Uterus (tissue), 4 donors: ENCODE measurements around the gene SLC44A5. TPM values are rescaled to one million over a fixed set of nuclear protein-coding genes. Genes with fewer than 3 reads are reported as not detected.

Source experiments
- DNase-seq, 2 donors: peaks; one replicate each; pipeline ENCODE4 v3.0.0-alpha.2; 2019 to 2020
- H3K27ac ChIP-seq, 2 donors: fragments of 200-600 bp; sonication (generic); 1 replicate in 1 of 2; 2 replicates in 1 of 2; pipeline ENCODE4 v1.5.1; 2016 to 2018
- H3K27me3 ChIP-seq, 2 donors: fragments of 200-600 bp; sonication (generic); one replicate each; pipeline ENCODE4 v1.5.1; 2018 to 2019; ENCODE audit warnings: control low read depth in 1 of 2
- H3K36me3 ChIP-seq, 2 donors: fragments of 200-600 bp; sonication (generic); one replicate each; pipeline ENCODE4 v1.5.1; 2019; ENCODE audit warnings: control low read depth in 1 of 2
- H3K4me1 ChIP-seq, 2 donors: fragments of 200-600 bp; sonication (generic); one replicate each; pipeline ENCODE4 v1.5.1; 2018 to 2019; ENCODE audit warnings: control low read depth in 1 of 2
- H3K4me3 ChIP-seq, 2 donors: fragments of 200-600 bp; sonication (generic); 1 replicate in 1 of 2; 2 replicates in 1 of 2; pipeline ENCODE4 v1.5.1; 2018 to 2019; ENCODE audit warnings: mild to moderate bottlenecking in 1 of 2
- H3K9me3 ChIP-seq, 2 donors: fragments of 200-600 bp; sonication (generic); one replicate each; pipeline ENCODE4 v1.5.1; 2019; ENCODE audit warnings: control low read depth in 1 of 2
- POLR2A ChIP-seq, 2 donors: fragments of 450-650 bp; IDR thresholded peaks; one replicate each; pipeline ENCODE4 v1.6.1; 2016; ENCODE audit warnings: antibody characterized with exemption in 2 of 2, mild to moderate bottlenecking in 1 of 2, moderate library complexity in 1 of 2
- intact Hi-C: fragments of 100-400 bp; cut with DNase I; formaldehyde crosslinking; loops from one replicate; pipeline ENCODE4 v1.15.1; 2023; ENCODE audit warnings: low total_unique reads
- total RNA-seq, 4 donors: library from RNA; depleted of rRNA in 3 of 4; stranded (reverse); fragments of >200 nt in 3 of 4; gene quantifications; one replicate each; pipeline versions ENCODE4 v1.1.0 to v1.2.4, GENCODE V29; 2014 to 2023
- TF ChIP-seq, protein P1 (sequence below), 4 experiments: fragments of 200-600 bp in 2 of 4; fragments of 450-650 bp in 2 of 4; sonication (generic) in 2 of 4; IDR thresholded peaks; one replicate each; pipeline ENCODE4 v1.5.1; 2016 to 2019; ENCODE audit warnings: antibody characterized with exemption in 4 of 4, mild to moderate bottlenecking in 2 of 4, moderate library complexity in 1 of 4
- donor health status: DM: yes; HTN: yes; CAD: no.

The SLC44A5 gene
- total RNA-seq, 4 donors from 2014 or later = 1.6 to 5.5 (median 5.4) TPM; not detected in 1

GRCh38 chr1:75589637-75590036, 21.3 kb downstream of the SLC44A5 start:
- no peaks in the 10 kb centered on the region for H3K36me3 ChIP-seq
- no peaks in the 10 kb centered on the region for H3K4me1 ChIP-seq
- no peaks in the 10 kb centered on the region for H3K27me3 ChIP-seq
- intact Hi-C loops = no loop called here
- no peak overlapping the region for H3K27ac ChIP-seq
- TF ChIP-seq POLR2A (IDR thresholded peaks at IDR 0.05) = no peak
- TF ChIP-seq, protein P1, sequence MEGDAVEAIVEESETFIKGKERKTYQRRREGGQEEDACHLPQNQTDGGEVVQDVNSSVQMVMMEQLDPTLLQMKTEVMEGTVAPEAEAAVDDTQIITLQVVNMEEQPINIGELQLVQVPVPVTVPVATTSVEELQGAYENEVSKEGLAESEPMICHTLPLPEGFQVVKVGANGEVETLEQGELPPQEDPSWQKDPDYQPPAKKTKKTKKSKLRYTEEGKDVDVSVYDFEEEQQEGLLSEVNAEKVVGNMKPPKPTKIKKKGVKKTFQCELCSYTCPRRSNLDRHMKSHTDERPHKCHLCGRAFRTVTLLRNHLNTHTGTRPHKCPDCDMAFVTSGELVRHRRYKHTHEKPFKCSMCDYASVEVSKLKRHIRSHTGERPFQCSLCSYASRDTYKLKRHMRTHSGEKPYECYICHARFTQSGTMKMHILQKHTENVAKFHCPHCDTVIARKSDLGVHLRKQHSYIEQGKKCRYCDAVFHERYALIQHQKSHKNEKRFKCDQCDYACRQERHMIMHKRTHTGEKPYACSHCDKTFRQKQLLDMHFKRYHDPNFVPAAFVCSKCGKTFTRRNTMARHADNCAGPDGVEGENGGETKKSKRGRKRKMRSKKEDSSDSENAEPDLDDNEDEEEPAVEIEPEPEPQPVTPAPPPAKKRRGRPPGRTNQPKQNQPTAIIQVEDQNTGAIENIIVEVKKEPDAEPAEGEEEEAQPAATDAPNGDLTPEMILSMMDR (IDR thresholded peaks at IDR 0.05) = no peak
- H3K4me3 ChIP-seq = no peak overlapping the region
- no peaks in the 10 kb centered on the region for H3K9me3 ChIP-seq
- DNase-seq = no peak

- Histone ChIP-seq H3K27me3 (no peaks in the 10 kb centered on the region), H3K4me1 (no peaks in the 10 kb centered on the region), H3K4me3 (no peak overlapping the region), H3K9me3 (no peaks in the 10 kb centered on the region), H3K36me3 (no peaks in the 10 kb centered on the region), H3K27ac (no peak overlapping the region)
- intact Hi-C loops = no loop called here
- DNase-seq = no peak
- TF ChIP-seq POLR2A (IDR thresholded peaks at IDR 0.05) = no peak
- TF ChIP-seq, protein P1 (IDR thresholded peaks at IDR 0.05) = no peak
These were observed 22.0 kb downstream of the SLC44A5 start for GRCh38 chr1:75588779-75589475.

- Histone ChIP-seq H3K27me3 (no peaks in the 10 kb centered on the region), H3K36me3 (no peaks in the 10 kb centered on the region), H3K9me3 (no peaks in the 10 kb centered on the region), H3K4me1 (no peaks in the 10 kb centered on the region), H3K27ac (no peak overlapping the region), H3K4me3 (no peak overlapping the region)
- TF ChIP-seq, protein P1 (IDR thresholded peaks at IDR 0.05) = no peak
- TF ChIP-seq POLR2A (IDR thresholded peaks at IDR 0.05) = no peak
- no peak for DNase-seq
- intact Hi-C loops = no loop called here
These were observed 23.2 kb downstream of the SLC44A5 start for GRCh38 chr1:75587692-75588091.

- no peaks in the 10 kb centered on the region for H3K27me3 ChIP-seq
- no peak for DNase-seq
These were observed 27.6 kb downstream of the SLC44A5 start for GRCh38 chr1:75583282-75583681.

GRCh38 chr1:75582725-75583261, 28.1 kb downstream of the SLC44A5 start:
- Histone ChIP-seq H3K36me3 (no peaks in the 10 kb centered on the region), H3K27ac (no peak overlapping the region), H3K27me3 (no peaks in the 10 kb centered on the region), H3K9me3 (no peaks in the 10 kb centered on the region), H3K4me3 (no peak overlapping the region), H3K4me1 (no peaks in the 10 kb centered on the region)
- no peak for DNase-seq
- intact Hi-C loops = no loop called here
- TF ChIP-seq, protein P1 (IDR thresholded peaks at IDR 0.05) = no peak
- no peak for TF ChIP-seq POLR2A (IDR thresholded peaks at IDR 0.05)

More at GRCh38 chr1:75583282-75583681, 27.6 kb downstream of the SLC44A5 start:
- H3K4me1 ChIP-seq = no peaks in the 10 kb centered on the region
- no peaks in the 10 kb centered on the region for H3K36me3 ChIP-seq
- H3K27ac ChIP-seq = no peak overlapping the region
- no peaks in the 10 kb centered on the region for H3K9me3 ChIP-seq
- H3K4me3 ChIP-seq = no peak overlapping the region
- no peak for TF ChIP-seq POLR2A (IDR thresholded peaks at IDR 0.05)
- TF ChIP-seq, protein P1 (IDR thresholded peaks at IDR 0.05) = no peak
- intact Hi-C loops = no loop called here
